HG02610 (cell line): Measurements from ENCODE around the gene BABAM2.

Source experiments
- ATAC-seq: cut with Tn5 transposase; IDR thresholded peaks from one replicate; pipeline ENCODE4 v1.9.1; 2021; ENCODE audit warnings: mild to moderate bottlenecking, moderate library complexity; ENCODE audit not compliant: unreplicated experiment

The BABAM2 gene

DNA sequence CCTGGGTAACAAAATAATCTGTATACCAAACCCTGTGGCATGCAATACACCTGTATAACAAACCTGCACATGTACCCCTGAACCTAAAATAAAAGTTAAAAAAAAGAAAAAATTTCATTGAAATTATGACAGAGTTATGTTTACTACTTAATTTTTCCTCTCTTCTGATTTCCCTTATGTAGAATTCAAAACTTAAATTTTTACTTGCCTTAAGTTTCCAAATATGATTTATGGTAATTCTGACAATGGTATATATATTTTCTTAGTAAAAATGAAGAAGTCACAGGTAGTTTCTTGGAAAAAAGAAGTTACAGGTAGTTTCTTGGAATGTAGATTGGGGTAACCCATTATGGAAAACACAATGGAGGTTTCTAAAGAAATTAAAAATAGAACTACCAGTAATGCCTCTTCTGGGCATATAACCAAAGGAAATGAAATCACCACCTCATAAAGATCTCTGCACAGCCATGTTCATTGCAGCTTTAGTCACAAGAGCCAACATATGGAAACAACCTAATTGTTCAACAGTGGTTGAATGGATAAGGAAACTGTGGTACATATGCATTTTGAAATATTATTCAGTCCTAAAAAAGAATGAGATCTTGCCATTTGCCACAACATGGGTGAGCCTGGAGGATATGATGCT is 164.9 kb downstream of the BABAM2 start:
- ATAC-seq, result no peak

- no peak for ATAC-seq
Observed at GRCh38 chr2:28058791-28059190, 168.3 kb downstream of the BABAM2 start.

DNA sequence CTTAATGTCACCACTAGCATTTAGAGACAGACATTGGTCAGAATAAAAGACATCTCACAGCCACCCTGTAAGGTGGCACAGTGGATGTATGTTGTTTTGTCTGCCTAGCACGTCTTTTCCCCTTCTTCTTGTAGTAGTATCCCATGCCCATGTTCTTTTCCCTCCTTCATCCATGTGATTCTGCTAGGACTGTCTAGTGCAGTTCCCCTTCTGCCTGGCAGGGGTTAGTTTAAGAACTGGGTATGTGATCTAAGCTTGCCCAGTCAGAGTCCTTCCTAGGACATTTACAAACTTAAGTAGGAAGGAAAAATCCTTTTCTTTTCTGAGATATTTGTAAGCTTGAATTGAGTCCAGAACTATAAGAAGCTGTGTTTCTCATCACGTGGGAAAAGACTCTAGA is 172.3 kb downstream of the BABAM2 start:
- no peak for ATAC-seq

GRCh38 chr2:28063492-28063962 is 173.0 kb downstream of the BABAM2 start:
- no peak for ATAC-seq

DNA sequence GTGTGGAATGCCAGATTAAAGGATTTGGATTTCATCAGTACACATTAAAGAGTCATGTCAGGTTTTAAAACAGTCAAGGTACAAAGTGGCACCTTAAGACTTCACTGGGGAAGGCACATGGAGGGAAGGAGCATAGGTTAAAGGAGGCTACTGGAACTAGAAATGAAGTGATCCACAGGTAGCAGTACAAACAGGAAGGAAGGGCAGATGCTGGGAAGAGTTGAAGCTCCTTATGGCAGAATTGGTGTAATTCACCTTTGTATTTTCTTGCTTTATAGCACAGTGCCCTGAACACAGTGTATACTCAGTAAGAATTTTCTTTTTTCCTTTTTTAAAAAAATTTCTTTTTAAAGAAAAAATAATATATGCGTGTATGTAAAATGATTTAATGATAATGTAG is 177.1 kb downstream of the BABAM2 start:
- ATAC-seq, result no peak

- no peak for ATAC-seq
Observed at GRCh38 chr2:28068088-28068487, 177.6 kb downstream of the BABAM2 start.

DNA sequence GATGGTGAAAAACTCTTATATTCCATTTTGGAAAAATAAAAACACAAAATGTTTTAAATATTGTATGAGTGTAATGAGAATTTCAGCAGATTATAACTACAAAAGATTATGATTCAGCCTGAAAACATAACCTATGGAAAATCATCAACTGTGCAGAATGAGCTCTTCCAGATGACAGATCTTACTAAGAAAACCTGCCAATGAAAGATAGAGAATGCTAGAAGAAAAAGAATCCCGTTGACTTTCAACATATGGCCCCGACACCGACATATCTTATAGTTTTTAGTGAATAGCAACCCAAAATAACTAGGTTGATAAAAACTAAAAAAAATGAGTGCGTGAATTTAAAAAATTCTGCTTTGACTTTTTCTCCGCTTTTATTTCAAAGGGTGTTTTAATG is 178.0 kb downstream of the BABAM2 start:
- no peak for ATAC-seq

DNA sequence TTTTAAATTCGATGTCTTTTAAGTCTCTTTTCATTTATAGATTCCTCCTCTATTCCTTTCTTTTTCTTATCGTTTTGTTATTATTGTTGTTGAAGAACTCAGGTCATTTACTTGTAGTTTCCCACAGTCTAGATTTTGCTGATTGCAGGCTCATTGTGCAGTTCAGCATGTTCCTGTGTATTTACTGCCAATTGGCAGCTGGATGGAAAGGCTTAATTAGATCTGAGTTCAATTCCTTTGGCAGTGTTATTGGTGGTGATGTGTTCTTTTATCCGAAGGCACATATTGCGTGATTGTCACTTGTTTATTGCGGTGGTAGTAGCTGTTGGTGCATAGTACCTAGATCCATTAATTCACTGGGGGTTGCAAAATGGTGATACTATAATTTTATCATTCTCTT is 180.7 kb downstream of the BABAM2 start:
- ATAC-seq, result no peak

- ATAC-seq, result no peak
Observed at GRCh38 chr2:28074137-28074536, 183.6 kb downstream of the BABAM2 start.

DNA sequence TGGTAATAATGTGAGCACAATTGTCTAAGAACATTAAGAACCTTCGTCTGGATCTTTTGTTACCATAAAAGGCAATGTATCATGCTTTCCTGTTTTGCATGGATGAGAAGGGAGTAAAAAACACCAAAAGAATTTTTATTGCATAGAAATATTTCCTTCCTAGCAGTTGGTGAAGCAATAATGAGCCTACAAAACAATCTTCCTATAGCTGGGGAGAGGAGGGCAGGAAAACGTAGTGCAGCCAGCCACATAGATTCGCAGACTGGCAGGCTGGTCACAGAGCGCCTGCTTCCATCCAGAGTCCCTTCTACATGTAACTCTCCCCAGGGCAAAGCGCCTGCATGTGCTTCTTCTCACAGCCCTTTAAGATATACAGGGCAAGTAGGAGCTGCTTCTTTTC is 190.4 kb downstream of the BABAM2 start:
- no peak for ATAC-seq

DNA sequence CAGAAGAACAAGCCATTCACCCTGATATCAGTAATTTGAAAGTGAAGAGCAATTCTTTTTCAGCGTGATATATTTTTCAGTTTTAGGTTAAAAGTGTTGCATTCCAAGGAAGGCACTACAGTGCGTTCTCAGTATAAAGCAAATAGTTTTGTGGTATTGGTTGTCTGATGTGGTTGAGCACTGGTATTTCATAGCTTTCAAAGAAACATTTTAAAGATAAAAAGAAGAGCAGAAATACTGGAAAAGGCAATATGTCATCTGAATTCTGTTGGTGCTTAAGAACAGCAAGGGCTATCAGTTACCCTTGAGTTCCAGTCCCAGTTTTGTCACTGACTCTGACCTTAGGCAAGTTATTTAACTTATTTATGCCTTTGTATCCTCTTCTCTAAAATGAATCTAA is 191.6 kb downstream of the BABAM2 start:
- no peak for ATAC-seq

DNA sequence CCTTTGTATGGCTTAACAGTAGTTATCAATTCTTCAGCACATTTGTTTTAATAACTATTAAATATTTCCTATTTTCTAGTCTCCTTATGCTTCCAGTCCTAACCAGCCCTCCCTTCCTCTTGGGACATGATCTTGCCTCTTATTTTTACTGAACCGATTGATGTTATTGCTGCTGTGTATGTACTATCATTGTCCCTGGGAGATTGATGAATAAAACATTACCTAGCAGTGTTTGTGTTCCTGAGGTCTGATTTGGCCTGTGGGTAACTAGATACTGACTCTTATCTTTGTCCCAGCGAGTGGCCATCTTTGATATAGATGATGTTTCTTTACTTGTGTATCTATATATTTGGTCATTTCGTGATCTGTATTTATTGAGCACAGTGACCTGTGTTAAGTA is 192.9 kb downstream of the BABAM2 start:
- no peak for ATAC-seq

DNA sequence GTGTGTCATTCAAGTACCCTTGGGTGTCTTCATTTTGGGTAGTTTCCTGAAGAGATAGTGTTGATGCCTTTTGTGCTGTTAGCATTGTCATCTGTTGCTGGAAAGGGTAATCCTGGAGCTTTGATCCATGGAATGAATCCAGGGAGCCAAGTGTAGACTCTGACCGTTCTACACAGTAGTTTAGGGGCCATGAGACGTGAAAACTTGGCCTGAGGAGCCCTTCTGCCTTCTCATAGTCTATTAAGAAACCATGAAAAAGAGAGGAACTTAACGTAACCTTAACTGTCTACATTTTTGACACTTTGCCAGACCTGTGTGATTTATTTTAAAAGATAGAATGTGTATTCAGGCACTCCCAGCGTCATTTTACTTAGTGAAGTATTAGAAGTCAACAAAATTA is 194.0 kb downstream of the BABAM2 start:
- no peak for ATAC-seq

DNA sequence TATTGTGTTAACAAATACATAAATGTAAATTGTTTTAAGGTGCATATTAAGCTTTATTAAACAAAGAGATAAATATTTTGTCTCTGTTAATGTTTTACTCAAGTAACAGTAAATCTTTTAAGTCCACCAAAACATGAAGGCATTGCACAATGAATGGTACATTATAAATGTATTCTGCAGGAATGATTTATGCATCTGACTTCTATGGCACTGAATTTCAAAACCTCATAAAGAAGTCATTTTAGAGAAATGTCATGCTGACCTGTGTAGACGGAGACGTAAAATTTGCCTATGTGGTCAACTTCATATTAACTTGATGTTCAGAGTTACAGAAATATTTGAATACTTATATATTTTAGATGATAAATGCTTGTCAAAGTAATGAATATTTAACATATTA is 194.7 kb downstream of the BABAM2 start:
- no peak for ATAC-seq

DNA sequence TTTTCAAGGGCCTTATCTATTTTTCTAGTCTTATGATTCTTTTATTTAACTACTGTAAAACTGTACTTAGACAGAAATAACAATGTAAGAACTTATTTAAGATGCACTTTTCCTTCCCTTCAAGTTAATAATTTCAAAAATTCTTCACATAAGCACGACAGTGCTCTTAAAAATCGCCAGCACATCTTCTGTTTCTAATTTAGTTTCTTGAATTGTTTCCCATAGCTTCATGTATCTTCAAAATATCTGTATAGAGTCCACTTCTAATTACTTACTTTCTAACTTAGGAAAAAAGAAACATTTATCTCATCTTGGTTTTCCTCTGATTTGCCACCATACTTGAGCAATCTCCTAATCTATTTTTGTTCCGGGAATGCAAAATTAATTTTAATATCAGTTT is 196.1 kb downstream of the BABAM2 start:
- no peak for ATAC-seq

DNA sequence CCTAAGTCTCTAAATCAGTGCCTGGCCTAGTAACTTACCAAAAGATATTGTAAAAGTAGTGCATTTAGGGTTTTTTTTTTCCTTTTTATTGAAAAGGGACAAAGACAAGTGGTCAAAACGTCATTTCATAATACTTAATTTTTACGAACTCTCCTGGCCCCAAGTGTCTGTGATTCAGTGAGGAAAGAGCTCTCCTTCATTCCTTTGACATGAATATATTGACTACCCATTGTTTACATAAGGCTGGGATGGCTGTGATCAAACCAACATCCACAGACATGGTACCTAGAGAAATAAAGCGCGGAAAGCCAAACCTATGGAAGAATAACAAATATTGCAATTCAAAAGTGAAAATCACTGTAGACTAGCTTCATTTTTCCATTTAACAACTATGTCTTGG is 198.4 kb downstream of the BABAM2 start:
- no peak for ATAC-seq

DNA sequence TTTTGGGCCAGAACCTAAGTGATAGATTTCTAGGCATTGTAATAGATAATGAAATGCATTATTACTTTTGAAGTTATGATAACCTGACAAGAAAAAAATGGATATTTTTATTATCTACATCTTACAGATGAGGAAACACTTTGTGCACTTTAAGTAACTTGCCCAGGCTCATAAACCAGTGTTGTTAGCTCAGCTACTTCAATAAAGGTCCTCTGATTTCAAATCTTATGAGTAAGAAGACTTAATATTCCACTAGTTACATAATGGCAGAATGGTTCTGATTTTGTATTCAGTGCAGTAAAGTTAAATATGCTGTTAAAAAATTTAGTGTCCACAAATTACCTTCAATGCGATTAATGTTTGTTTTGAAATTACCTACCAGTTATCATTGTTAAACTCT is 199.0 kb downstream of the BABAM2 start:
- no peak for ATAC-seq

DNA sequence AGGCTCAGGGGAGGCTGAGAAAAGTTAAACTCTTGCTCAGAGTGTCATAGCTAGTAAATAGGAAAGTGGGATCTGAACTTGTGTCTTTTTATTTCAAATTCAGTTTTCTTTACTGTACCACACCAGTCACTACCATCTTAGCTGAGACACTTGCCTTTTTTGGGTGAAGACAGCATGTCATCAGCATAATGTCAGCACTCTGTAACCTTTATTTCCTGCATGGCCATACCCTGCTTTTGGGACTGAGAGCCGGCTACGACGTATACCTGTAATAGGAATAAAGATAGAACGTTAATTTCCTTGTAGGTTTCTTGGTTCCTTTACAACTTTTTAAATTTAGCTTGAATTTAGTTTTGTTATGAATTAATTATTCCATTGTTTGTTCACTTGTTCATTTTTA is 202.8 kb downstream of the BABAM2 start:
- no peak for ATAC-seq

DNA sequence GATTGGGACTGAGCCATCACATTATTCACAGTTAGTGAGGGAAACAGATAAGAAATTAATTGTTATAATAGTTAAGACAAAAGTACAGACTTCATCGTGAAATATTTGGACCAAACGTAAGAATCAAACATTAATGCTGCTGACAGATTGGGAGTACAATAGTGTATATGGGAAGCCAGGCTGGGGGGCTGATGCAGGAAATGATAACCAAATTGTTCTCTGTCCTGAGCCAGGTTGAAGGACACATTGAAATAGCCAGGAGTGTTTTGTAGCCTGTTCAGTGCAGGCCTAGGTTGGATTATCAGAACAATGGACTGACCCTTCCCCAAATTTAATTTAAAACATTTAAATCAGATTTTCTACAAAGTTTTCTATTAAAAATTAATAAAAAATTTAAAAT is 203.2 kb downstream of the BABAM2 start:
- ATAC-seq, result no peak

DNA sequence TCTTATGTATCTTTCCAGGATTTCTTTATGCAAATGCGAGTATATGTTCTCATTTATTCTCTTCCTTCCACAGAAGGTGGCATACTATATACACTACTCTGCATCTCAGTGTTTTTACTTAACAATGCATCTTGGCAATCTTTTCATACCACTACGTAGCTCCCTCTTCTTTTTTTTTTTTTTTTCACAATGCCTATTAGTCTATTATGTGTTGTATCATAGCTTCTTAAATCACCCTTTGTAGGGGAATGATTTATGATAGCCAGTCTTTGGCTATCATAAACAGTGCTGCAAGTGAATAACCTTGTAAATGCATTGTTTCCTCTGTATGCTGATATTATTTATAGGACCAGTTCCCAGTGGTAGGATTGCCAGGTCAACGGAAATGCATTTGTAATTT is 204.2 kb downstream of the BABAM2 start:
- ATAC-seq, result no peak

GRCh38 chr2:28095622-28096021 is 205.1 kb downstream of the BABAM2 start:
- ATAC-seq, result no peak

DNA sequence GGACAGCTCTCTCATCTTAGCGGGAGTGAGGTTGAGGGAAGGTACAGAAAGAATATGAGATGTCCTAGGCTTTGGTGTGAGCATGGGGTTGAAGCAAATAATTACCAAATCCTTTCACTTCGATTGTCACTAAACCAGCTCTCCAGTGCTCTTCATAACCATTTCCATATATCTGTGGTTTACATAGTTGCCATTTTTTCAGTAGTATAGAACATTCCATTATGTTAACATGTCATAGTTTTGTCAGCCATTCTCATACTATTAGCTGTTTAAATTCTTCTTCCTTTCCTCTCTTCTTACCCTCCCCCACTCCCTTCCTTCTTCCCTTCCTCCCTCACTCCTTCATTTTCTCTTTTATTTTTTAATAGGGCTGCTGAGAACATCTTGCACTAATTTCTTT is 205.9 kb downstream of the BABAM2 start:
- no peak for ATAC-seq

- no peak for ATAC-seq
Observed at GRCh38 chr2:28098501-28099225, 208.1 kb downstream of the BABAM2 start.
